RWPE2 (cell line): ENCODE results near the gene EEF1A2.

ENCODE experiments used
- ATAC-seq: fragments of 200-7000 bp; cut with Tn5 transposase; 3 replicates; pipeline ENCODE4 v1.9.1; 2021; ENCODE audit warnings: low read depth
- DNase-seq: peaks from one replicate; pipeline ENCODE4 v3.0.0-alpha.2; 2020; ENCODE audit warnings: low spot score
- H3K27ac ChIP-seq: fragments of 450-650 bp; 2 replicates; pipeline ENCODE4 v1.5.1; 2017; ENCODE audit warnings: mild to moderate bottlenecking; ENCODE audit not compliant: poor library complexity, severe bottlenecking
- H3K27me3 ChIP-seq: fragments of 250-450 bp; sonication (Bioruptor Pico); 2 replicates; pipeline ENCODE4 v1.5.1; 2021; ENCODE audit warnings: mild to moderate bottlenecking, moderate library complexity; ENCODE audit not compliant: insufficient read depth, poor library complexity, severe bottlenecking
- H3K36me3 ChIP-seq: fragments of 250-450 bp; sonication (Bioruptor Pico); 2 replicates; pipeline ENCODE4 v1.5.1; 2020; ENCODE audit warnings: low read depth, mild to moderate bottlenecking, moderate library complexity
- H3K4me1 ChIP-seq: fragments of 250-450 bp; sonication (Bioruptor Pico); 2 replicates; pipeline ENCODE4 v1.5.1; 2021; ENCODE audit warnings: mild to moderate bottlenecking, moderate library complexity; ENCODE audit not compliant: insufficient read depth, poor library complexity, severe bottlenecking
- H3K4me3 ChIP-seq: fragments of 250-450 bp; sonication (Bioruptor Pico); 2 replicates; pipeline ENCODE4 v1.5.1; 2021; ENCODE audit warnings: mild to moderate bottlenecking, moderate library complexity; ENCODE audit not compliant: severe bottlenecking
- H3K9me3 ChIP-seq: fragments of 250-450 bp; sonication (Bioruptor Pico); 2 replicates; pipeline ENCODE4 v1.5.1; 2021; ENCODE audit warnings: mild to moderate bottlenecking, moderate library complexity; ENCODE audit not compliant: severe bottlenecking
- CTCF ChIP-seq: fragments of 450-650 bp; IDR thresholded peaks from one replicate; pipeline ENCODE4 v1.5.1; 2017; ENCODE audit warnings: mild to moderate bottlenecking, moderate library complexity; ENCODE audit not compliant: poor library complexity, severe bottlenecking

Gene EEF1A2

DNA sequence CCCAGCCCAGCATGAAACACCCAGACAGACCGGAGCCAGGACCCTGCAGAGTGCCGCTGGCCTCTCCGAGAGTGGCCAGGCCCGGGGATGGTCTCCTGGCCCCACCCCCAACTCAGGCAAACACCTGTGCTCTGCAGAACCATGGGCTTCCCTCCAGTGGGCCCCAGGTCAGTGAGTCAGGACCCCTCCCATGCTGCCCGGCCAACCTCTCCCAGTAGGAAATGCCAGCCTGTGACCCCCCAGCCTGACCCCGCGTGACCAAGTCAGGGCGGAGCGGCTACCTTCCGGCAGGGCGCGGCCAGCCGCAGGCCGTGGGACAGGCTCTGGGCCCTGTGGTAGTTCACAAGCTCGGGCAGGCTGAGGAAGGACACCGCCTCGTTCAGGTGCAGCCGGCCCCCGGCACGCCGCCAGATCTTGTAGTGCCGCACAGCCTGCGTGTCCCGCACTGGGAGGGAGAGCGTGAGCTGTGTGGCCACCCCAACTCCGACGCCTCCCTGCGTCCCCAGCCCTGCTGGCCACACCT is 35.0 kb upstream of the EEF1A2 start:
- H3K27ac ChIP-seq = peak overlapping the region; percentile 75
- peaks cover 30% of the 10 kb centered on the region for H3K4me1 ChIP-seq
- TF ChIP-seq CTCF = no peak
- no peaks in the 10 kb centered on the region for H3K27me3 ChIP-seq
- ATAC-seq (peak; percentile 43), DNase-seq (peak; percentile 100)
- H3K4me3 ChIP-seq = no peak overlapping the region
- no peaks in the 10 kb centered on the region for H3K9me3 ChIP-seq
- H3K36me3 ChIP-seq = peaks cover 15% of the 10 kb centered on the region

- Histone ChIP-seq H3K36me3 (peaks cover 20% of the 10 kb centered on the region), H3K9me3 (no peaks in the 10 kb centered on the region), H3K27ac (peak overlapping the region; percentile 75), H3K4me1 (peaks cover 29% of the 10 kb centered on the region), H3K4me3 (no peak overlapping the region), H3K27me3 (no peaks in the 10 kb centered on the region)
- DNase-seq = peak; percentile 84
- TF ChIP-seq CTCF = no peak
- no peak for ATAC-seq
Measured at GRCh38 chr20:63533388-63533787, 34.5 kb upstream of the EEF1A2 start.

DNA sequence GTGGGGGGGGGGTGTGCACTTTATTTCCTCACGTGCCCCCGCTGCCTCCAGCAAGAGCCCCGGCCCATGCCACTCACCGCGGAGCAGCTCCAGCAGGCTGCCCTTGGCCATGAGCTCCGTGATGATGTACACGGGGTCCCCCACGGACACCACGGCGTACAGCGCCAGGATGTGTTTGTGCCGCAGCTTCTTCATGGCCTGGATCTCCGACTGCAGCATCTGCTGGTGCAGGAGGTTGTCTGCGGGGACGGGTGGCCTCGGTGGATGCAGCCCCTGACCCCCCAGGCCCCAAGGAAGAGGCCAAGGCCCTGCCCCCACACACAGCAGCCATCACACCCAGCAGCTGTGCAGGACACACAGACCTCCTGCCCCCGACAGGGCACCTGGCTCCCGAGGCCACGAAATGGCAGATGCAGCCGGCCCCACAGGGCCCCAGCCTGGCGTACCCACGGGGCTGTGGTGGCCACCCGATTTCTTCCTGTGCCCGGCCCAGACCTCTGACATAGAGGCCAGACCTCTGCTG is 33.6 kb upstream of the EEF1A2 start:
- Histone ChIP-seq H3K4me1 (peaks cover 26% of the 10 kb centered on the region), H3K36me3 (peaks cover 20% of the 10 kb centered on the region), H3K27ac (no peak overlapping the region), H3K27me3 (no peaks in the 10 kb centered on the region), H3K4me3 (no peak overlapping the region), H3K9me3 (no peaks in the 10 kb centered on the region)
- no peak for ATAC-seq
- TF ChIP-seq CTCF = no peak
- peak; percentile 87 for DNase-seq

- Histone ChIP-seq H3K4me3 (no peak overlapping the region), H3K4me1 (peaks cover 21% of the 10 kb centered on the region), H3K36me3 (peaks cover 20% of the 10 kb centered on the region), H3K27ac (no peak overlapping the region), H3K9me3 (no peaks in the 10 kb centered on the region), H3K27me3 (no peaks in the 10 kb centered on the region)
- no peak for ATAC-seq
- TF ChIP-seq CTCF = no peak
- peak; percentile 81 for DNase-seq
Measured at GRCh38 chr20:63531686-63532448, 33.0 kb upstream of the EEF1A2 start.

DNA sequence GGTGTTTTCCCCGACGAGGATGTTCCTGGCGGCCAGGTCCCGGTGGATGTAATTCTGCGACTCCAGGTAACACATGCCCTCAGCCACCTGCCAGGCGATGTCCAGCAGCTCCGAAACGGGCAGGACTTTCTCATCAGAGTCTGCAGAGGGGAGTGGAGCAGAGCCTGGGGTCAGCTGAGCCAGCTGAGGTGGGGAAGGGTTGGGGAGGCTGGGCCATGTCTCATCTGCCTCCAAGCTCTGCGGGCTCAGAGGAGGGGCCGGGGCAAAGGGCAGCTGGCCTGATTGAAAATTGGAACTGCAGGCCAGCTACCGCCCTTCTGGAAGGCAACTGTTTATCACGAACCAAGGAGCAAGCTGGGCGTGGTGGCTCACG is 31.9 kb upstream of the EEF1A2 start:
- Histone ChIP-seq H3K27me3 (no peaks in the 10 kb centered on the region), H3K36me3 (peaks cover 20% of the 10 kb centered on the region), H3K27ac (no peak overlapping the region), H3K4me1 (peaks cover 18% of the 10 kb centered on the region), H3K4me3 (no peak overlapping the region), H3K9me3 (no peaks in the 10 kb centered on the region)
- ATAC-seq = no peak
- TF ChIP-seq CTCF = no peak
- peak; percentile 80 for DNase-seq
